Panc1 (cell line): ENCODE data around the gene TREM1.

ENCODE experiments used
- CTCF ChIP-seq: fragments of 450-650 bp; IDR thresholded peaks from 2 replicates; pipeline ENCODE4 v1.5.1; 2017; ENCODE audit warnings: mild to moderate bottlenecking
- POLR2AphosphoS5 ChIP-seq: IDR thresholded peaks from 2 replicates; pipeline ENCODE4 v1.6.1; 2012; ENCODE audit warnings: mild to moderate bottlenecking, low read depth, low read length, moderate library complexity
- SIN3A ChIP-seq: IDR thresholded peaks from 2 replicates; pipeline ENCODE4 v1.6.1; 2012; ENCODE audit warnings: low read depth, mild to moderate bottlenecking, low read length, moderate library complexity, borderline replicate concordance; ENCODE audit not compliant: insufficient read depth

- no peak for TF ChIP-seq CTCF
- TF ChIP-seq SIN3A = no peak
- TF ChIP-seq POLR2AphosphoS5 = no peak
These were observed 17.3 kb downstream of the TREM1 start for GRCh38 chr6:41269166-41269565.
